GM10248 (cell line): ENCODE measurements around the gene AMY2B.
A peak's percentile ranks its signal among the peaks of the same experiment; 100 is the strongest.
"Not testable (repeated sequence)": the region's sequence is repeated elsewhere in the genome, so short reads cannot be mapped to it uniquely, and the experiment has no call there.

Source experiments
- CTCF ChIA-PET: fragments of 300-600 bp; sonication (Branson Sonifier 250); formaldehyde crosslinking; extraction: SDS; loops from one replicate; lab custom pipeline; 2021; ENCODE audit warnings: antibody characterized with exemption; lab: Yijun Ruan, JAX
- POLR2A ChIA-PET: fragments of 350-650 bp; sonication (Branson Sonifier 250); formaldehyde crosslinking; extraction: SDS; loops from one replicate; lab custom pipeline; 2020; ENCODE audit warnings: antibody characterized with exemption; lab: Yijun Ruan, JAX
- DNase-seq: peaks from one replicate; pipeline ENCODE4 v3.0.0; 2012; ENCODE audit errors: extremely low spot score
- CTCF ChIP-seq: IDR thresholded peaks from 2 replicates; pipeline ENCODE4 v1.5.1; 2012; ENCODE audit warnings: mild to moderate bottlenecking, low read depth; ENCODE audit errors: extremely low read depth, missing control alignments, control extremely low read depth

The AMY2B gene

GRCh38 chr1:103571289-103571688, at the start of gene AMY2B:
Gene AMY2B, plus strand, starts transcription at chr1:103571589. Its CDS starts 14 bp downstream, at chr1:103571603.
- CTCF ChIA-PET, DNase-seq, POLR2A ChIA-PET: not testable (repeated sequence)

GRCh38 chr1:103523346-103523745, 48.0 kb upstream of the AMY2B start:
- POLR2A ChIA-PET, result no interaction called here
- CTCF ChIA-PET, result interaction anchor here (1.9 kb wide), 1 partner anchor 8 kb away, joined by 5 read pairs; no protein-coding TSS in a partner anchor
- no peak for DNase-seq
- TF ChIP-seq CTCF, result no peak

GRCh38 chr1:103525114-103525606, 46.2 kb upstream of the AMY2B start:
- ChIA-PET CTCF (interaction anchor here (0.9 to 3.2 kb wide), 4 partner anchors 9 to 64 kb away, joined by 3 to 26 read pairs (median 4); no protein-coding TSS in a partner anchor), POLR2A (interaction anchor here (0.5 kb wide), 1 partner anchor 10 kb away, joined by 3 read pairs; no protein-coding TSS in a partner anchor)
- TF ChIP-seq CTCF, result no peak
- DNase-seq, result peak; percentile 21

GRCh38 chr1:103525607-103526507, 45.5 kb upstream of the AMY2B start, which contains the start of gene RNPC3:
Gene RNPC3, plus strand, starts transcription at chr1:103525699. Its CDS starts 372 bp downstream, at chr1:103526071.
- peak; percentile 84 for DNase-seq
- ChIA-PET POLR2A (interaction anchor here (1.0 kb wide), 1 partner anchor 8 kb away, joined by 4 read pairs; no protein-coding TSS in a partner anchor), CTCF (interaction anchor here (0.8 to 3.2 kb wide), 6 partner anchors 8 to 419 kb away, joined by 3 to 26 read pairs (median 4); no protein-coding TSS in a partner anchor)
- TF ChIP-seq CTCF, result no peak

- ChIA-PET POLR2A (interaction anchor here (0.6 kb wide), 1 partner anchor 988 kb away, joined by 3 read pairs; no protein-coding TSS in a partner anchor), CTCF (interaction anchor here (3.2 kb wide), 1 partner anchor 13 kb away, joined by 26 read pairs; no protein-coding TSS in a partner anchor)
- no peak for DNase-seq
- TF ChIP-seq CTCF, result no peak
Observed at GRCh38 chr1:103527331-103527730, 44.1 kb upstream of the AMY2B start.

- ChIA-PET POLR2A (no interaction called here), CTCF (no interaction called here)
- no peak for DNase-seq
- TF ChIP-seq CTCF, result no peak
Observed at GRCh38 chr1:103529746-103530145, 41.6 kb upstream of the AMY2B start.

- ChIA-PET POLR2A (no interaction called here), CTCF (no interaction called here)
- no peak for DNase-seq
- TF ChIP-seq CTCF, result no peak
Observed at GRCh38 chr1:103538226-103538625, 33.2 kb upstream of the AMY2B start.
